Activated CD8-positive, alpha-beta T cell treated with anti-CD3 and anti-CD28 coated beads for 36 hours (primary cell): ENCODE data around the gene PTAR1. TPM values are rescaled to one million over a fixed set of nuclear protein-coding genes. Genes with fewer than 3 reads are reported as not detected.

Source experiments
- ATAC-seq: fragments of 200-7000 bp; cut with Tn5 transposase; one replicate; pipeline ENCODE4 v1.10.0; 2021; ENCODE audit warnings: mild to moderate bottlenecking, moderate library complexity
- CTCF ChIA-PET: fragments of 350-600 bp; sonication (Branson Sonifier 250); formaldehyde crosslinking; loops from one replicate; lab custom pipeline; 2021; ENCODE audit warnings: antibody characterized with exemption; lab: Charles Lee
- POLR2A ChIA-PET: fragments of 350-600 bp; sonication (Branson Sonifier 250); formaldehyde crosslinking; loops from one replicate; lab custom pipeline; 2021; ENCODE audit warnings: antibody characterized with exemption; lab: Charles Lee
- DNase-seq: peaks from one replicate; pipeline ENCODE4 v3.0.0-alpha.2; 2020
- H3K27ac Mint-ChIP-seq: one replicate; pipeline ENCODE4 v1.8.0; 2021; ENCODE audit warnings: mild to moderate bottlenecking, mixed read lengths
- H3K27me3 Mint-ChIP-seq: one replicate; pipeline ENCODE4 v1.8.0; 2021; ENCODE audit warnings: mixed read lengths
- H3K36me3 Mint-ChIP-seq: one replicate; pipeline ENCODE4 v1.8.0; 2021; ENCODE audit warnings: low read depth, mixed read lengths
- H3K4me1 Mint-ChIP-seq: one replicate; pipeline ENCODE4 v1.8.0; 2021; ENCODE audit warnings: low read depth, mixed read lengths
- H3K4me3 Mint-ChIP-seq: one replicate; pipeline ENCODE4 v1.8.0; 2021; ENCODE audit warnings: mild to moderate bottlenecking, moderate library complexity, mixed read lengths
- H3K9me3 Mint-ChIP-seq: one replicate; pipeline ENCODE4 v1.8.0; 2021; ENCODE audit warnings: mixed read lengths
- intact Hi-C: fragments of 100-400 bp; cut with micrococcal nuclease; formaldehyde crosslinking; loops from one replicate; pipeline ENCODE4 v1.10.0; 2022
- total RNA-seq, 2 experiments: library from RNA; stranded (reverse); gene quantifications; one replicate each; pipeline ENCODE4 v1.2.3, GENCODE V29; 2021
- TF ChIP-seq, protein P1 (sequence below): fragments of 200-600 bp; IDR thresholded peaks from one replicate; pipeline ENCODE4 v1.8.0; 2022; ENCODE audit warnings: antibody characterized with exemption, mild to moderate bottlenecking

Gene PTAR1
- total RNA-seq, 2 experiments from 2014 or later = 38.2 to 42.7 TPM

DNA sequence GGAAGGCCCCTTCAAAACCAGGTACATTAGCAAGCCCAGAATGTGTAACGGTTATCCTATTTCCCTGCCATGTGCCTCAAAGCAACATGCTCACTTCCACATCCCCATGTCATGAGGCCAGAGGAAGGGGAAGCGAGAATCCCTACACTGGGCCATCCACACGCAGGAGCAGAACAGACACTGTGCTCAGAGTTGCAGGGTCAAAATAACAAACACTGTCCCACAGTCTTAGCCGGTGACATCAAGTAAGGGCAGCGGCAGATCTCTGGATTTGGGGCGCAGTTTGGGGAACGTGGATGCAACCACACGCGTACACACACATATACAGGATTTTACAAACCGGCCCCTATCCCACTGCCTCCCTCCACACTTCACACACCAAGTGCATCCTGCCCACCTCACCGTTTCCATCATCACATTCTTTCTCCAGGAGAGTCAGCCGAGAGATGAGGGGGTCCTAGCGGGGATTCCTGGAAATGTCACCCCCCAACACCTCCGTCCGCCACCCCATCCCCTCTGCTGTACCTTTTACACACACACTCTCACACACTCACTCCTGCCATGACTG lies 88.4 kb downstream of the PTAR1 start:
- Mint-ChIP-seq H3K9me3 (no peaks in the 10 kb centered on the region), H3K36me3 (no peaks in the 10 kb centered on the region), H3K4me3 (peak overlapping the region; percentile 47), H3K4me1 (peaks cover 9% of the 10 kb centered on the region), H3K27me3 (peaks cover 26% of the 10 kb centered on the region), H3K27ac (no peak overlapping the region)
- intact Hi-C loops = loop anchor here (10.0 kb wide), 1 partner anchor 83 kb away; no protein-coding TSS in a partner anchor
- POLR2A ChIA-PET = no interaction called here
- CTCF ChIA-PET = interaction anchor here (1.0 to 2.6 kb wide), 5 partner anchors 9 to 246 kb away, joined by 3 to 13 read pairs (median 3); no protein-coding TSS in a partner anchor
- ATAC-seq (no peak), DNase-seq (no peak)
- TF ChIP-seq, protein P1, sequence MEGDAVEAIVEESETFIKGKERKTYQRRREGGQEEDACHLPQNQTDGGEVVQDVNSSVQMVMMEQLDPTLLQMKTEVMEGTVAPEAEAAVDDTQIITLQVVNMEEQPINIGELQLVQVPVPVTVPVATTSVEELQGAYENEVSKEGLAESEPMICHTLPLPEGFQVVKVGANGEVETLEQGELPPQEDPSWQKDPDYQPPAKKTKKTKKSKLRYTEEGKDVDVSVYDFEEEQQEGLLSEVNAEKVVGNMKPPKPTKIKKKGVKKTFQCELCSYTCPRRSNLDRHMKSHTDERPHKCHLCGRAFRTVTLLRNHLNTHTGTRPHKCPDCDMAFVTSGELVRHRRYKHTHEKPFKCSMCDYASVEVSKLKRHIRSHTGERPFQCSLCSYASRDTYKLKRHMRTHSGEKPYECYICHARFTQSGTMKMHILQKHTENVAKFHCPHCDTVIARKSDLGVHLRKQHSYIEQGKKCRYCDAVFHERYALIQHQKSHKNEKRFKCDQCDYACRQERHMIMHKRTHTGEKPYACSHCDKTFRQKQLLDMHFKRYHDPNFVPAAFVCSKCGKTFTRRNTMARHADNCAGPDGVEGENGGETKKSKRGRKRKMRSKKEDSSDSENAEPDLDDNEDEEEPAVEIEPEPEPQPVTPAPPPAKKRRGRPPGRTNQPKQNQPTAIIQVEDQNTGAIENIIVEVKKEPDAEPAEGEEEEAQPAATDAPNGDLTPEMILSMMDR = no peak

DNA sequence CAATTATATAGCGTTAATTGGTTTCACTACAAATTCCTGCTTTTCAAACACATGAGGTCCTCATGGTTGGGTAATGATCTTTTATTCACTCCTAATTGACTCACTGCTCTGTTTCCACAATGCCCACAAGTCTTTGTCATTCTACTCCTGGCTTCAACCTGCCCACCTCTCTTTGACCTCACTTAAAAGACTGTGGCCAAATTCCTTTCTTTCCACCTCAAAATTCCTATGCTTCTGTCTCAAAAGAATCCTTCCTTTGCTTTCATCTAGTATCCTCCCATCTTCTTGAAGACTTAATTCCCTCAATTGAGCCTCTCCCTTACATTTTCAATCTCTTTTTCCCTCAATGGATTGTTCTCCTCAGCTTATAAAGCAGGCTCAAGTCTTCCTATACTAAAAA lies 92.5 kb downstream of the PTAR1 start:
- no peak for DNase-seq
- Mint-ChIP-seq H3K27ac (no peak overlapping the region), H3K36me3 (no peaks in the 10 kb centered on the region), H3K9me3 (no peaks in the 10 kb centered on the region), H3K4me3 (no peak overlapping the region), H3K27me3 (peaks cover 32% of the 10 kb centered on the region), H3K4me1 (no peaks in the 10 kb centered on the region)
- POLR2A ChIA-PET = no interaction called here
- CTCF ChIA-PET = interaction anchor here (1.6 kb wide), 1 partner anchor 10 kb away, joined by 5 read pairs; no protein-coding TSS in a partner anchor
- TF ChIP-seq, protein P1 = no peak
- intact Hi-C loops = no loop called here
- no peak for ATAC-seq

DNA sequence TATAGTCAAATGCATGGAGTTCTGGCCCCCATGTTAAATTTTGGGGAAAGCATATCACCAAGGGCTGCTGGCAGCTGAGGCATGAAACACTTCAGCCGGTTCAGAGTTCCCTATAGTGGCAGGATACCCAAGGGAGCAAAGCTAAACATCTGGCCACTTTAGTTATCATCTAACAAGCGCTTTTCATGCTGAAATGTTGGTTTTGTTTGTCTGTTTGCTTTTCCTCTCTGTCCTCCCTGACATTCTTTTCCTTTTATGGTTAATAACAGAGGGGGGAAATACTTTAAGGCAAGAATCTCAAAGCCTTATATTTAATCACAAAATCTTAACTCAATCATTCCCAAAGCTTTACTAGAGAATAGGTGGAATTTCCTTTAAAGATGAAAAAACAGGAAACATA lies 99.5 kb downstream of the PTAR1 start:
- no peaks in the 10 kb centered on the region for H3K36me3 Mint-ChIP-seq
- POLR2A ChIA-PET = interaction anchor here (0.7 kb wide), 1 partner anchor 68 kb away, joined by 3 read pairs; no protein-coding TSS in a partner anchor
- intact Hi-C loops = no loop called here
- DNase-seq = no peak
- CTCF ChIA-PET = interaction anchor here (4.3 kb wide), 1 partner anchor 12 kb away, joined by 13 read pairs; the partner anchor contains the start of gene APBA1
- no peaks in the 10 kb centered on the region for H3K9me3 Mint-ChIP-seq
- no peaks in the 10 kb centered on the region for H3K4me1 Mint-ChIP-seq
- peaks cover 27% of the 10 kb centered on the region for H3K27me3 Mint-ChIP-seq
- no peak for ATAC-seq
- H3K27ac Mint-ChIP-seq = no peak overlapping the region
- TF ChIP-seq, protein P1 = no peak
- no peak overlapping the region for H3K4me3 Mint-ChIP-seq

Other genes starting within 250 kb of the PTAR1 start
- gene APBA1, start 87.6 kb downstream of the PTAR1 start, total RNA-seq = under 1 TPM in 1 of 2 experiments, not detected in 1; 0.07 TPM
- gene CFAP95, start 60.8 kb upstream of the PTAR1 start, total RNA-seq = not detected